ENCODE data around the gene ALOX15B. TPM values are rescaled to one million over a fixed set of nuclear protein-coding genes. Genes with fewer than 3 reads are reported as not detected.

Gene ALOX15B
- total RNA-seq, 2 donors from 2014 or later, result 0.55 to 2.5 TPM

- no peak for ATAC-seq
- intact Hi-C loops (cut with DNase I, micrococcal nuclease), result no loop called here
- DNase-seq, result no peak
Observed at GRCh38 chr17:8095361-8095760, 56.5 kb downstream of the ALOX15B start.

DNA sequence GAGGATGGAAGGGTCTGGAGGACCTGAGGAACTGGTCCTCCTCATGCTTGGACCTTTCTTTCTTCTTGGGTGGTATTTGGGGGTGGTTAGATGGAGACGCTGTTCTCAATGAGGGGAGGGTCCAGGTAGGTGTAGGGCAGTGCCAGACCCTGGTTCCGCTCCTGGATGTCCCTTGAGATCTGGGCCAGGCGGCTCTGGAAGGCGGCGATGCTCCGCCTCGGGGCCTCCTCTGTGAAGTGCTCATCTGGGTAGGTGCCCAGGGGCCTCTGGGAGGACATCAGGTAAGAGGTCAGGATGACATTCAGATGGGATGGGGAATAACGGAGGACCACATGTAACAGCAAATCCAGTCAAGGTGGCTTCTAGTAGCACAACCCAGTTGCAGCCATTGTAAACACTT, 57.7 kb downstream of the ALOX15B start:
- DNase-seq, result no peak
- intact Hi-C loops (cut with DNase I, micrococcal nuclease), result no loop called here
- ATAC-seq, result no peak

Small RNA genes lying within 50 kb of the gene (microRNA-seq; reads per million reads assigned to microRNA genes)
- 0 reads per million in 2 donors for gene MIR4314

Other genes with a start within 250 kb of the ALOX15B start
- 10 to 100 TPM; 49.5 to 50.4 TPM for gene KDM6B, start 204.8 kb upstream of the ALOX15B start, total RNA-seq
- 1 to 10 TPM; 3.8 to 6.1 TPM for gene TMEM88, start 184.0 kb upstream of the ALOX15B start, total RNA-seq
- gene NAA38, start 181.5 kb upstream of the ALOX15B start, total RNA-seq, result 10 to 100 TPM; 49.7 to 83.0 TPM
- 1 to 10 TPM; 8.3 to 9.0 TPM for gene CYB5D1, start 181.1 kb upstream of the ALOX15B start, total RNA-seq
- 10 to 100 TPM; 51.3 to 51.9 TPM for gene CHD3, start 150.3 kb upstream of the ALOX15B start, total RNA-seq
- gene RNF227, start 122.8 kb upstream of the ALOX15B start, total RNA-seq, result 1 to 10 TPM; 1.2 to 2.1 TPM
- gene KCNAB3, start 109.2 kb upstream of the ALOX15B start, total RNA-seq, result 1 to 10 TPM; 2.2 to 3.1 TPM
- 100 to 1,000 TPM; 121 to 122 TPM for gene TRAPPC1, start 107.1 kb upstream of the ALOX15B start, total RNA-seq
- gene CNTROB, start 106.9 kb upstream of the ALOX15B start, total RNA-seq, result 10 to 100 TPM; 25.8 to 26.7 TPM
- not detected for gene GUCY2D, start 36.4 kb upstream of the ALOX15B start, total RNA-seq
- under 1 TPM in 1 of 2 donors, not detected in 1; 0.82 TPM for gene ALOX12B, start 48.7 kb downstream of the ALOX15B start, total RNA-seq
- not detected for gene ALOXE3, start 79.5 kb downstream of the ALOX15B start, total RNA-seq
- not detected for gene HES7, start 85.0 kb downstream of the ALOX15B start, total RNA-seq
- gene PER1, start 113.3 kb downstream of the ALOX15B start, total RNA-seq, result 100 to 1,000 TPM in 1 of 2 donors, 10 to 100 TPM in 1; 35.0 to 113 TPM
- gene VAMP2, start 123.9 kb downstream of the ALOX15B start, total RNA-seq, result 10 to 100 TPM; 45.1 to 56.3 TPM
- gene TMEM107, start 137.3 kb downstream of the ALOX15B start, total RNA-seq, result 10 to 100 TPM; 11.3 to 12.6 TPM
- gene BORCS6, start 151.1 kb downstream of the ALOX15B start, total RNA-seq, result 10 to 100 TPM; 12.2 to 13.3 TPM
- gene AURKB, start 171.5 kb downstream of the ALOX15B start, total RNA-seq, result 10 to 100 TPM in 1 of 2 donors, 1 to 10 TPM in 1; 6.4 to 22.4 TPM
- 10 to 100 TPM; 38.7 to 38.8 TPM for gene CTC1, start 209.0 kb downstream of the ALOX15B start, total RNA-seq
- gene PFAS, start 210.2 kb downstream of the ALOX15B start, total RNA-seq, result 10 to 100 TPM; 17.0 to 23.9 TPM
- gene RANGRF, start 249.6 kb downstream of the ALOX15B start, total RNA-seq, result 10 to 100 TPM; 11.8 to 13.4 TPM

All from left colon (tissue), 2 donors.